Hepatic stellate cell (primary cell): ENCODE results near the gene GNG13.

ENCODE experiments used
- DNase-seq: peaks from one replicate; pipeline ENCODE4 v3.0.0; 2011; ENCODE audit warnings: low spot score

The GNG13 gene

GRCh38 chr16:793414-793813 lies 7.1 kb downstream of the GNG13 start:
- no peak for DNase-seq

- no peak for DNase-seq
Observed at GRCh38 chr16:792221-792995, 8.1 kb downstream of the GNG13 start.

- DNase-seq = no peak
Observed at GRCh38 chr16:791131-791530, 9.4 kb downstream of the GNG13 start.

GRCh38 chr16:790086-790485 lies 10.4 kb downstream of the GNG13 start:
- DNase-seq = no peak

- no peak for DNase-seq
Observed at GRCh38 chr16:789191-789850, 11.2 kb downstream of the GNG13 start.

GRCh38 chr16:788399-789126 lies 12.0 kb downstream of the GNG13 start, which contains the start of gene CHTF18:
CHTF18 (plus strand) TSS chr16:788620; CDS start chr16:788685, 65 bp downstream.
- DNase-seq = peak; percentile 100

GRCh38 chr16:787978-788398 lies 12.5 kb downstream of the GNG13 start, which contains the start of gene RPUSD1:
RPUSD1 (minus strand) TSS chr16:788381; CDS start chr16:787737, 644 bp downstream.
- DNase-seq = no peak

- DNase-seq = no peak
Observed at GRCh38 chr16:787321-787966, 13.1 kb downstream of the GNG13 start.

GRCh38 chr16:785563-786535 lies 14.7 kb downstream of the GNG13 start:
- peak; percentile 79 for DNase-seq

- no peak for DNase-seq
Observed at GRCh38 chr16:784431-784830, 16.1 kb downstream of the GNG13 start.

GRCh38 chr16:783404-784161 lies 17.0 kb downstream of the GNG13 start:
- DNase-seq = no peak

GRCh38 chr16:782766-783403 lies 17.6 kb downstream of the GNG13 start:
- no peak for DNase-seq

GRCh38 chr16:782258-782657 lies 18.3 kb downstream of the GNG13 start:
- no peak for DNase-seq

GRCh38 chr16:781346-782010 lies 19.1 kb downstream of the GNG13 start:
- DNase-seq = no peak

GRCh38 chr16:780296-780695 lies 20.2 kb downstream of the GNG13 start:
- no peak for DNase-seq

- DNase-seq = no peak
Observed at GRCh38 chr16:779561-779960, 21.0 kb downstream of the GNG13 start.

GRCh38 chr16:778909-779527 lies 21.5 kb downstream of the GNG13 start:
- no peak for DNase-seq

GRCh38 chr16:778447-778846 lies 22.1 kb downstream of the GNG13 start:
- DNase-seq = no peak

GRCh38 chr16:777826-778225 lies 22.7 kb downstream of the GNG13 start:
- peak; percentile 53 for DNase-seq
